Activated CD8-positive, alpha-beta memory T cell treated with anti-CD3 and anti-CD28 coated beads, Interleukin-2, amount 50 U/mL, for 1 hour (primary cell): ENCODE measurements around the gene ACSL5.
"Not testable (repeated sequence)": the region's sequence is repeated elsewhere in the genome, so short reads cannot be mapped to it uniquely, and the experiment has no call there.

Experiments used
- DNase-seq: peaks from one replicate; pipeline ENCODE4 v3.0.0-alpha.2; 2020; ENCODE audit errors: extremely low read depth

Gene ACSL5

DNA sequence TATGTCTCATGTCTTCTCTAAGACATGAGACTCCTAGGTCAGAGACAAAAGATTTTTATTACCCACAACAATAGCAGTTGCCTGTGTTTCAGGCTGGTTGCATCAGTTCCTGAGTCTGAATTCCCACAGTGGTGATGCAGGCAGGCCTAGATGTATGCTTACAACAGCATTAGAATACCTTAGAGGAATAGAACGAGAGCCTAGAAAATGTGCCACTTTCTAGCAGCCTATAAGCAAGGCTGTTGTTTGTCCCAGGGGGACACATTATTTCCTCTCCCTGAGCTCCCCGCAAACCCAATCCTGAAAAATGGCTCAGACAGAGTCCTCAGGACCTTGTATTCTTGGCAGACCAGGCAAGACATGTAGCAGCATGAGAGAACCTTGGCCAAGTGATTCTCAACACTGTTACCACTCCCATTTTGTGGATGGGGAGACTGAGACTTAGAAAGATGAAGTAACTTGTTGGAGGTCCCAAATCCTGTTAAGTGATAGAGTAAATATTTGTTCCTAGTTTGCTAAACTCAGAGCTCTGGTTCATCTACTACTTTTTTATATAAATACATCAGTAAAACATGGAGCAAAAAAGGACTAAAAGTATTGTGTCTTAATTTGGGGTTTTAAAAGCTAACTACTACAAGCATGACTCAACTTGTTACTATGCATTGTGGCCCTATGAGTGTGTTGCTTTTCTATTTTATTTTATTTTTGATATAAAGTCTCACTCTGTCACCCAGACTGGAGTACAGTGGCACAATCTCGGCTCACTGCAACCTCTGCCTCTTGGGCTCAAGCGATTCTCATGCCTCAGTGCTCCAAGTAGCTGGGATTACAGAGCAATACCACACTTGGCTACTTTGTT is 87.3 kb downstream of the ACSL5 start:
- no peak for DNase-seq

DNA sequence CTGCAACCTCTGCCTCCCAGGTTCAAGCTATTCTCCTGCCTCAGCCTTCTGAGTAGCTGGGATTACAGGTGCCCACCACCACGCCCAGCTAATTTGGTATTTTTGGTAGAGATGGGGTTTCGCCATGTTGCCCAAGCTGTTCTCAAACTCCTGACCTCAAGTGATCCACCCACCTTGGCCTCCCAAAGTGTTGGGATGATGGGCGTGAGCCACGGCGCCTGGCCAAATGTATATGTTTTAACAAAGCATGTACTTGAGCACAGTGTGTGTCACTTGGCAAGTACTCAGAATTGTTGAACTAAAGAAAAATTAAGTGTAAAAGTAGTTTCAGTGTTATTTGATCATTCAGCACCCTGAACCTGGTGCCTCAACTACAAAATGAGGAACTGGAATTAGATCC is 90.2 kb downstream of the ACSL5 start:
- DNase-seq, result not testable (repeated sequence)

- DNase-seq, result no peak
These were observed 91.5 kb downstream of the ACSL5 start for GRCh38 chr10:112465299-112465883.

DNA sequence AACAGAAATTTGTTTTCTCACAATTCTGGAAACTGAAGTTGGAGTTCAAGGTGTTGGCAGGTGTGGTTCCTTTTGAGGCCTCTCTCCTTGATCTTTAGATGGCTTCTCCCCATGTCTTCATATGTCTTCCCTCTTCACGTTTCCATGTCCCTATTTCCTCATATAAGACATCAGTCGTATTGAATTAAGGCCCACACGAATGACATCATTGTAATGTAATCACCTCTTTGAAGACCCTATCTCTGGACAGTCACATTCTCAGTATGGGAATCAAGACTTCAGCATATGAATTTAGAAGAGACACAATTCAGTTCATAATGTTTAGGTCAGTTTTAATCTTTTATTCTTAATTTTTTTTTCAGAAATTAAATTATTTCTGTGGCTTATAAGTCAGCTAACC is 92.9 kb downstream of the ACSL5 start:
- DNase-seq, result no peak

- DNase-seq, result no peak
These were observed 93.7 kb downstream of the ACSL5 start for GRCh38 chr10:112467541-112468075.

DNA sequence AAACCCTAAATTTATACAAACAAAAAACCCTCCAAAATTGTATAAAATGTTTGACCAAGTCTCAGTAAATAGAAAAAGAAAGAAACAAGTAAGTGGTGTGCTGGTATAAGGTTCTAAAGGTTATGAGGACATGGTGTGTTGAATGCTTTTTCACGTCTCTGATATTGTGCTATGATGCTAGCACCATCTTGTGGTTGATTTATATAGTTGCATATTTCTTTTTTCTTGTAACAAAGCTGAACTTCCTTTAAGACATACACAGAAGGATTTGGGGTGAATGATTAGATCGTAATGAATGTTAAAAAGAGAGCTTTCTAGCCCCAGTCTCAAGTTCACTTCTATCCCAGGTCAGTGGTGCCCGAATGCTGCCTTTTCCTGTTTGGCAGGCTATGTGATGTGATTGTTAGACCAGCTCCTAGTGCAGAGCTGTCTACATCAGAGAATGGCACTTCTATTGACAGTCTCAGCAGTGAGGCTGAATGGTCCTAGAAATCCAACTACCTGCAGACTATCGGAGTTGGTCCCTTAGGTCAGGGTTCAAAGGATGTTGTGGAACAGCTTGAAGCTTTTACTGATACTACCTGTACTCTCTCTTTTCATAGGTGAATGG is 98.1 kb downstream of the ACSL5 start:
- DNase-seq, result no peak

DNA sequence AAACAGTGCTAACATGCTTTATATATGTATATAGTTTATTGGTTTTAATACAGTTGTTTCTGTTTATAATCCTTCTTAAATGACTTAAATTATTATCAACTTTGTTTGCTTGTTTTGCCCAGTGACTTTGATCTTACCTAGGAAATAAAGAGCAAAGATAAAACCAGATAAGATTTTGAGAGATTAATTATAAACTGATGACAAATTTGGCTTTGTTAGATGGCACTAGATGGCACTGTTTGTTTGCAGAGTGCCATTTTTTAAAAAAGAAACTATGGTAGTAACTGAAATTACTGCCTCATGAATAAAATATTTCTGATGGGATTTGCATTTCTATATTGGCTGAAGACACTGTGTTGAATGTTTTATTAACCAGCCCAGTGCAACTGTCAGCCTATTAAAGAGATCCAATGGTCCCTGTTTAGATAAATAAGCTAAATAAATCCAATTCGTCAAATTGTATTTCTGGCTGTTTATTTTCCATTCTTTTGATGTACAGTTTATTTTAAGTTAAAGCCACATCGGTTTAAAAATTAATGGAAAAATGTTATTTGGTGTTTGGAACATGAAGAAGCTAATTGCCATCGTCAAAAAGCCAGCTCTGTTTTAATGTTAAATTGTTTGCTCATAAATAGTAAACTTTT is 101.8 kb downstream of the ACSL5 start:
- no peak for DNase-seq
